ENCODE measurements around the gene MS4A3. TPM values are rescaled to one million over a fixed set of nuclear protein-coding genes. Genes with fewer than 3 reads are reported as not detected.
"Not testable (repeated sequence)": the region's sequence is repeated elsewhere in the genome, so short reads cannot be mapped to it uniquely, and the experiment has no call there.

The MS4A3 gene
- total RNA-seq, 1 donor from 2014 or later: not detected

GRCh38 chr11:60088364-60088763, 31.9 kb downstream of the MS4A3 start, which contains the start of gene MS4A2:
TSS of gene MS4A2 (plus strand) at chr11:60088664. CDS start at chr11:60088766, 102 bp downstream.
- no peak for DNase-seq (ENCODE audit: low spot score)

GRCh38 chr11:60095477-60096120, 39.1 kb downstream of the MS4A3 start:
- no peak for DNase-seq (ENCODE audit: low spot score)

DNA sequence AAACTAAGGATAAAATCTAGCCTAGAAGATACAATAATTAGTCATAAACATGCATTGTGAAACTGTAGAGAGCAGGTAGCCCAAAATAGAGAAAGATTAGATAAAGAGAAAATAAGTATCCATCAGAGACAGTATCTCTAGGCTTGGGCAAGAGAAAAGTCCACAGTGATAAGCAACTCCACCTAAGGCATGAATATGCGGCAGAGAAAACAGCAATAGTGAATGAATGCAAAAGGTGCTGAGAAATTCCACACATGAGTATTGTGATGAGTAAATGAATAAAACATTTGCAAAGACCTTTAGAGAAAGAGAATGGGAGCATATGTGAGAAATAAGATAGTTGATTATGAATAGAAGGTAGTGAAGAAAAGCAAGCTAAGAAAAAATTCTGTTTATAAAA, 40.7 kb downstream of the MS4A3 start:
- DNase-seq (ENCODE audit: low spot score): no peak

DNA sequence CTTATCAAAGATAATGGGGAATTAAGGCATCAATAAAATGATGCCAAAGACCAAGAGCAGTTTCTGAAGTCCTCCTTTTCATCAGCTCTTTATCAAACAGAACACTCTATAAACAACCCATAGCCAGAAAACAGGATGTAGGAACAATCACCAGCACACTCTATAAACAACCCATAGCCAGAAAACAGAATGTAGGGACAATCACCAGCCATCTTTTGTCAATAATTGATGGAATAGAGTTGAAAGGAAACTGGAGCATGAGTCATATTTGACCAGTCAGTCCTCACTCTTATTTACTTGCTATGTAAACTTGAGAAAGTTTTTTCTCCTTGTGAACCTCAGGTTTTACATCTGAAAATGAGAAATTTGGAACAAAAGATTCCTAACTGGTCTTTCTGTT, 42.0 kb downstream of the MS4A3 start:
- no peak for DNase-seq (ENCODE audit: low spot score)

- DNase-seq (ENCODE audit: low spot score): no peak
Measured at GRCh38 chr11:60100516-60100915, 44.1 kb downstream of the MS4A3 start.

- DNase-seq (ENCODE audit: low spot score): not testable (repeated sequence)
Measured at GRCh38 chr11:60101368-60101767, 44.9 kb downstream of the MS4A3 start.

DNA sequence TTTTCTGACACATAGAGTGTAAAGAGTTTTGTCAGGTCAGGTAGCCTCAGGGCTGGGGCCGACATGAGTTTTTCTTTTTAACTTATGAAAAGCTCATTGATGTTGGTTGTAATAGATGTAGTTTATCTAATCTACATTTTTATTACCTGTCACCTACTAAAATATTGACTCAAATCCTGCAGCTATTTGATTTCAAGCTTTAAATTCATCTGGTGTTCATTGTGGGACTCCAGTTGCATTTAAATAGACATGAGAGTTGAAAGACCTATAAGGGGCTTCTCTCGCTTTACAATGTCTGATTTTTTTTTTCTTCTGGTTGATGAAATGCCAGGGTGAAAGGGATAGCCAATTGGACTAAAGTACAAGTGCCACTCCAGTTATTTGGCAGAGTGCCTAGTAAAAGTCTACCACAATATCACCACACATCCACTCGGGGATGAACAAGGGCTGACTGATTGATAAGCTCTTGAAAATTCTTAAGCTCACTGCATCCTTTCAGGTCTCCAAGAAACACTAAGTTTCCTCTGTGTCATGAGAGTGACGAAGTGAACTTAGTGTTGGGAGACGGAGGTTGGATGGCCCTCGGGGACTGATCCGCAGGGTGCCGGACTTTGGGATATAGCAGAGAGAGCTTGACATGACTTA, 48.1 kb downstream of the MS4A3 start:
- DNase-seq (ENCODE audit: low spot score): not testable (repeated sequence)

- DNase-seq (ENCODE audit: low spot score): not testable (repeated sequence)
Measured at GRCh38 chr11:60108631-60109030, 52.2 kb downstream of the MS4A3 start.

- no peak for DNase-seq (ENCODE audit: low spot score)
Measured at GRCh38 chr11:60111793-60112192, 55.3 kb downstream of the MS4A3 start.

DNA sequence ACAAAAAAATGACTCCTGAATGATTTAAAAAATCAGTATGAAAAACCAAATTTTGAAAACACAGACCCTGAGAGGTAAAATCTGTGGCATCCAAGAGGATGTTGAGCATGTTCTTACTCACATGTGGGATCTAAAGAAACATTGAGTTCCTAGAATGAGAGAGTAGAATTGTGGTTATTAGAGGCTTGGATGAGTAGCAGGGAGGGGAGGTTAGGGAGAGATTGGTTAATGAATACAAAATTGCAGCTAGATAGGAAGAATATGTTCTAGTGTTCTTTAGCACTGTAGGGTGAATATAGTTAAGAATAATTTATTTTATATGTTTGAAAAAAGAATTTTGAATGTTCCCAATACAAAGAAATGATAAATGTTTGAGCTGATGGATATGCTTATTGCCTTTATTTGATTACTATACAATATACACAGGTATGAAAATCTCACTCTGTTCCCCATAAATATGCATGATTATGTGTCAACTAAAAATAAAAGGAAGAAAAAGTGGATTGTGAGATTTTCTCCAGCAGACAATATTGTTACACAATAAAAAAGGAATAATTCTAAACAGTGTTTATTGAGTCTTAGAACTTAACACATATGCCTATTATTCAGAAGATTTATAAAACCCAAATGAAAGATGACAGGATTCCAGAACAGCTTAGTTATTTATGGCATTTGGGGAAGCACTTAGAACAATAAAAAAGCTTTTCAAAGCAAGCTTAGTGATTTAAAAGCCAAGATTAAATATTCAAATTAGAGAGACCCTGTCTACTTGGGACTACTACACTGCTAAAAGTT, 60.7 kb downstream of the MS4A3 start:
- no peak for DNase-seq (ENCODE audit: low spot score)

DNA sequence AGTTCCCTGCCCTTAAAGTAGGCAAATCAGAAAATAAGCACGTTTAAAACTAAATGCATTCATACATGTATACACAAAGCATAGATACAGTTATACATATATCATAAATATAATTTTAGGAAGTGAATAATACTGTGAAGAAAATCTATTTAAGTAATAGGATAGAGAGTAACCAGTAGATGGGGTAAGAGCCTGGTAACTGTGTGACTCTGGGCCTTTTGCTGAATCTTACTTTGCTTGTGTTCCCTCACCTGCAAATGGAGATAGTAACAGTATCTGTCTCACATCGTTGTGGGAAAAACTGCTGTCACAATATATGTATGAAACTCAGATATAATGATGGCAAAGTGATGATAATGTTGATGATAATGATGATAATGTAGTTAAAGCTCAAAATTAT, 61.9 kb downstream of the MS4A3 start:
- no peak for DNase-seq (ENCODE audit: low spot score)

GRCh38 chr11:60119710-60120109, 63.2 kb downstream of the MS4A3 start:
- DNase-seq (ENCODE audit: low spot score): no peak

Other genes starting within 250 kb of the MS4A3 start
- gene MRPL16, start 245.9 kb upstream of the MS4A3 start, total RNA-seq: 39.5 TPM
- gene CBLIF, start 211.2 kb upstream of the MS4A3 start, total RNA-seq: not detected
- gene TCN1, start 190.2 kb upstream of the MS4A3 start, total RNA-seq: not detected
- not detected for gene OOSP3, start 177.9 kb upstream of the MS4A3 start, total RNA-seq
- not detected for gene OOSP1, start 118.2 kb upstream of the MS4A3 start, total RNA-seq
- not detected for gene OOSP4A, start 92.6 kb upstream of the MS4A3 start, total RNA-seq
- not detected for gene OOSP4B, start 39.5 kb upstream of the MS4A3 start, total RNA-seq
- not detected for gene OOSP2, start 16.3 kb upstream of the MS4A3 start, total RNA-seq
- 1.1 TPM for gene MS4A2, start 32.0 kb downstream of the MS4A3 start, total RNA-seq
- gene MS4A6A, start 126.4 kb downstream of the MS4A3 start, total RNA-seq: 196 TPM
- gene MS4A4E, start 186.5 kb downstream of the MS4A3 start, total RNA-seq: 3.2 TPM
- gene MS4A4A, start 224.0 kb downstream of the MS4A3 start, total RNA-seq: 115 TPM